Right kidney (tissue), 1 donor: ENCODE data around the gene TLE4.

Experiments
- DNase-seq: peaks from one replicate; pipeline ENCODE4 v3.0.0-alpha.2; 2016

Gene TLE4

DNA sequence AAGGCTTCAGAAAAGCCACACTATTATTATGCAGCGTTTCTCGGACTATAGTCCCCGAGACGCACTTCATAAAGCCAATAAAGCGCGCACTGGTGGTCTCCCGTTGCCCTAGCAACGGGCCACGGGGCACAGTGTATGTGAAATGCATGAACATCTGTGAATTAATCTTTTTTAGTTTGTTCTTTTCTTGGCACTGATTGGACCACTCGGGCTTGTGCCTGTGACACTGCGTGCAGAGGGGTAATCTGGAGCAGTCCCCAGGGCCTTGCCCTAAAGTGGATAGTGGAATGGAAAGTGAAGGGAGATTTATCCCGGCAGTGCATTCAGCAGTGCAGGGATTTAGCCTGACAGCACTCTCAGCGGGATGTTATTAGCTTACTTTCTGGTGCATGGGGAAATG is 92.1 kb downstream of the TLE4 start:
- peak; percentile 23 for DNase-seq

DNA sequence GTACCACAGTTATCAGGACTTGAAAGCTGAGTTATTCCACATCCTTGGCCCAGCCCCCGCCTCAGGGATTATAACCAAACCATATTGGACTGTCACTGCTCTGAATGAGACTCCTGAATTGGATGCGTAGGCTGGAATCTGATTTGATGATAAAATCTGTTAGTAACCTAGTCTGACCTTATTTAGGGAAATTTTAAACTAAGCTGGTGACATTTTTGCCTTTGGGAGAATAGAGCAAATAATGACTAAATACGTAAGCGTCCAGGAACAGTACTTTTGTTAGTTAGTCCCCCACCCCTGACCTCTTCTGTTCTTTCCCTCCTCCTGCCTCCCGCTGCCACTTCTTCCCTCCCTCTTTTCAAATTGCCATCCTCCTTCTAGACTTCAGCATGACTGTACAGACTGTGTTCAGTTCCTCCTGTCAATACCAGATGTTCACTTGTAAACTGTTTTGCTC is 92.6 kb downstream of the TLE4 start:
- no peak for DNase-seq

DNA sequence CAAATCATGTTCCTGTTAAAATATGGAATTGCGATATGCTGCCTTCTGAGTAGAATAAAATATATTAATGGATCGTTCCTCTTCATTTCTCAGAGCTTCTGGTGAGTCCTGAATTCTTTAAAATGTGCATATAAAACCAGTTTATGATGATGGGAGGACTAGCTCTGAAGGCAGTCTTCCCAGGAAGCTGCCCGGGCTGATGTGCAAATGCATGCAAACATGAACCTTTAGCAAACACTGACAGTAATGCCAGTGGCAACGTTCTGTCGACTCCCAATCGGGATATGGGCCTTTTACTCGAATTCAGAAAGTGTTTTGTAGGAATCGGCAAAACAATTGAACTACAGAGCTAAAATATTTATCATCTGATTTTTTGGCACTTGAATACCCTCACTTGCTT is 93.6 kb downstream of the TLE4 start:
- DNase-seq = no peak

DNA sequence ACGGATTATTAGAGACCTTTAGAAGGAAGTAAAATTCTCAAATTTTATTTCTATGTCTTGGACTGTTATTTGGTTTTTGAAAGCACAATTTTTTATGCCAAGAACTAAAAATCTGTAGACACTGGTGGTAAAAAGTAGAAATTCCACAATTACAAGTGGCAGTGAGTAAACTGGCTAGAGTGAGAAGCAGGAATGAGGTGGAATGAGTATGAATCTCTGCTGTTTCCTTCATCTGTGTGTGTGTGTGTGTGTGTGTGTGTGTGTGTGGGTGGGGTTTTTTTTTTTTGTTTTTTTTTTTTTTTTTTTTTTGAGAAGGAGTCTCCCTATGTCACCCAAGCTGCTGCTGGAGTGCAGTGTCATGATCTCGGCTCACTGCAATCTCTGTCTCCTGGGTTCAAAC is 94.2 kb downstream of the TLE4 start:
- DNase-seq = no peak

DNA sequence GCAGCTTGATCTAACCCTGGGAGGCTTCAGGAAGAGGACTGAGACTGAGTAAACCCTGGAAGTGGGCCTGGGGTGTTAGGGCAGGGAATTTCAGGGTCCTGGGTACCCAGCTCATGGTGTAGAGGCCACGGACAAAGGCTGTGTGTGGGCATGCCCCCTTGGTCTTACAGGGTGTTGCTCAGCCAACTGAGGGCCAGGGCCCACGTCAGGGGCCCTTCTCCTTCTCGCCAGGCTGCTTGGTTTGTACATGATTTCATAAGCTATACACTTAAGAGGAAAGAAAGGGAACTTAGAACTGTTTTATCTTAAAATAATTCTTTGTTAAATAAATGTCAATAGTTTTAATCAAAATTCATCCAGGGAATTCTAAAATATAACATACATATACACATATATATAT is 95.4 kb downstream of the TLE4 start:
- no peak for DNase-seq

DNA sequence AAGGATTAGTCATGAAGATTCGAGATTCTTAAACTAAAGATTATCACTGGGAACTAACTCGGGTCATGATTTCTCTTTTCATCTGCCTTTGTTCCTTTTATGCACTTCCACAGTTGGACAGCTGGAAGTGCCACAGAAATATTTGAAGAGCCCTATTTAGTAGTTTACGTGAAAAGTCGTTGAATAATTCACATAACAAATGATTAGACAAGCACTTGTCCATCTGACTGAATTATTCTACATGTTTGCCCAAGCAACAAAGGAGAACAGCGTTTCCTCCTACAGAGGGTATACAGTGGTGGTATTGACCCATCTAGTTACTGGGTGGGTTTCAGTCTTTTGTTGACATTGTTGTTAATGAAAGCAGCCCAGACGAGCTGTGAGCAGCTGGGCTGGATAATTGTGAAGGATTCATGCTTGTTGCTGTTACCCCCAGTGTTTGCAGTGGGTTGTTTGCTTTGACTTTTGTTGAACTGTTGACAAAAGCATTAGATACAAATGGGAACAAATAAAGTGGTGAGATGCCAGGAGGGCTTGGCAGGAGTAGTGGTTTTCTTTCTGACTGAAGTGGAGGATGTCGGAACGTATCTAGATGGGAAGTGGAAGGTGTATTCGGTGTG is 96.2 kb downstream of the TLE4 start:
- DNase-seq = no peak

- no peak for DNase-seq
These were observed 97.2 kb downstream of the TLE4 start for GRCh38 chr9:79668956-79669355.

DNA sequence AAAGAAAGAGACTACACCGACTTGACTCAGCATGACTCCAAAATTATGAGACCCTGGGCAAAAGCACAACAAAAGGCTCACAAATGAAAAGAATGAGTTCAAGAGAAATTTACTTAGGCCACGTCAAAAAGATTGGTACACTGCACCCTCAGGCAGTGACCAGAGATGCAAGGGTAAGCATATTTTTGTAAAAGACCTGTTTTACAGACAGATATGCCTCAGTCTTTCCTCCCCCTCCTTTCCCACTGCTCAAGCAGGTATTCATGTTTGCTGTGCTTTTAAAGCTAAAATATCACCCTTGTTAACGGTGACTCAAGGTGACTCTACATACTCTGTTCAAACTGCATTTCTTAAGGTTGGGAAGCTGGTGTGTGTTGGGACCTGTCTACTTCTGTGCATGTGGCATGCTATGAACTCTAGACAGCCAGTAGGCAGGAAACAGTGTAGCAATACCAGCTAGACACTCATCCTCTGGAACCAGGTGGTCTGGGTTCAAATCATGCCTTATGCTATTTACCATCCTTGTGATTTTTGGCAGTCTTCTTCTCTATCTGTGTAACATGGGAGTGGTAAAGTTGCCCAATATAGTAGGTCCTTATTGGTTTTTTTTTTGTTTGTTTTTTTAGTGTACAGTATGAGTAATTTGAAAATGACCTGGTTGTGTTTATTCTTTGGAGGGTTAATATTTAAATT is 98.7 kb downstream of the TLE4 start:
- DNase-seq = no peak

DNA sequence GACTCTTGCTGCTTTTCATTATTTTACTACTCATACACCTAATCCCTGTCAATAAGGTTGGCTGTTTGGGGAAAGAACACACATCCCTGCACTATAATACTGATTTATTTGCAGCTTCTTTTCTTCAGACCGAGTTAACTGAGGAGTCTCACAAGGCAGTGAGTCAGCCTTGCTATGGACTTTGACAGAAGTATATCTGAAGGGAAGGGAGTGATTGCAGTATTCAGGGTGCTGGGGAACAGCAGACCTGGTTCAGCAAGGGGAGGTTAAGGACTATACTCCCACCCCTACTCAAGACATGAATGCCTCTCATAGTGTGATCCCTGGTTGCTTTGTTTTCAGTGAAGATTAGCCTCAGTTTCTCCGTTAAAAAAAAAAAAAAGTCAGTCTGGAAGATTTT is 99.8 kb downstream of the TLE4 start:
- no peak for DNase-seq

DNA sequence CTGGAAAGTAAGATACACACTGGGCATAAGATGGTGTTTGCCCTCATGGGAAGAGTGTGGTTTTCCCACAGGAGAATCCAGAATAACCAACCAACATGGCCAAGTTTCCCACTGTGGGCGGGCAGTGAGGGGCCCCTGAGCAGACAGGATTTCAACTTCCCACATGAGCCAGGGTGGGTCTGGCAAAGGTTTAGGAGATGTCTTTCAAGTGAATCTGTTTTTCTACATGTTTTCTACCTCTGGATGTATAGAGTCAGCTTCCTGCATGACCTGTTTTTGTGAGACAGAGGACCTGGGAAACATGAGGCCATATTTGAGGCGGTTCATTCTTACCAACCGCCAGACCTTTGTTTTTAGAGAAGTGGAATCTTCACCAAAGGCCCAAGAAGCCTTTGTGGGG is 100.5 kb downstream of the TLE4 start:
- DNase-seq = no peak

DNA sequence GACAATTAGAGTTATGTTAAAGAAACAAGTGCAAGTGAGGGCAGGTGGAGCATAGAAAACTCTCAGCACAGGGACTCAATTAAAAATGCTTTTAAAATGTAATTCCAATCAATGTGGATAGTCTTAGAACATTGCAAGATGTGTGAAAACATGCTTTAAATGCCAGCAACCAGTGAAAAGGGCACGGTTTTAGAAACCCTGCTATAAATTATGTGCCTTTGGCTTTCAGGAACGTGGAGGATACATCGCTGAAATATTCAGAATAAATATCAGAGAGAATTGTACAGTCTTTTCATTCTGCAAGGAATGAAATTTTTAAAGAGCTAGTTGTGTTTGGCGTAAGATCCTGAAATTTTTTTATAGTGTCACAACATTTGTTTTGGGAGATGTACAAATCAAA is 101.1 kb downstream of the TLE4 start:
- DNase-seq = no peak

- DNase-seq = no peak
These were observed 101.8 kb downstream of the TLE4 start for GRCh38 chr9:79673614-79674013.

DNA sequence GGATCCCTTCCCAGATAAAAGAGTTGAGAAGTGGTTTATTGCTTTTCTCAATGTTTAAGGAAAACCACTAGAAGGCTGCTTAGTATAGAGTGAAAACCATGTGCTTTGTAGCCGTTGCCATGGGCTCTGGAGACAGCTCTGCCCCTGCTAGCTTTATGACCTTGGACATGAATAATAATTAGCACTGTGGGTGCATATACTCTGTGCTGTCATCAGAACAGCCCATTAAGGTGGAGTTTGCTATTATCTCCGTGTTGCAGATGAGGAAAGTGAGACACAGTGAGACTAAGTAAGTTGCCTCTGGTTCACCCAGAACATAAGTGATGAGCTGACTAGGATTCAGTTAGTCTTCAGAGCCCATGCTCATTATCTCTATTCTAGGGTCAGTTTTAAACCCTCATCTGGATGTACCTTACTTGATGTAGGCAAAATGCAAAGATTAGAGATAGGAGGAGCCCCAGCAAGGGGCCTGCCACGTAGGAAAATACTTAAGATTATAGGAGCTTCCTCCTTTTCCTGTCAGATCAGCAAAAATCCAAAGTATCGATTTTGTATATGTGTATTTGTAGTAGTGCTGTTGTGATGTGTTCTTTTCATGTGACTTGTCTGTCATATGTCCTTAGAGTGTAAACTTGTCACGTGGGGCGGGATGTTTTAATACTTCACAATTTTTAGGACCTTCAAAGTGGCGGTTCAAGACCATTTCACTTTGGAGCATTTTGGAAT is 102.5 kb downstream of the TLE4 start:
- DNase-seq = no peak

GRCh38 chr9:79681576-79681975 is 109.8 kb downstream of the TLE4 start:
- DNase-seq = no peak

DNA sequence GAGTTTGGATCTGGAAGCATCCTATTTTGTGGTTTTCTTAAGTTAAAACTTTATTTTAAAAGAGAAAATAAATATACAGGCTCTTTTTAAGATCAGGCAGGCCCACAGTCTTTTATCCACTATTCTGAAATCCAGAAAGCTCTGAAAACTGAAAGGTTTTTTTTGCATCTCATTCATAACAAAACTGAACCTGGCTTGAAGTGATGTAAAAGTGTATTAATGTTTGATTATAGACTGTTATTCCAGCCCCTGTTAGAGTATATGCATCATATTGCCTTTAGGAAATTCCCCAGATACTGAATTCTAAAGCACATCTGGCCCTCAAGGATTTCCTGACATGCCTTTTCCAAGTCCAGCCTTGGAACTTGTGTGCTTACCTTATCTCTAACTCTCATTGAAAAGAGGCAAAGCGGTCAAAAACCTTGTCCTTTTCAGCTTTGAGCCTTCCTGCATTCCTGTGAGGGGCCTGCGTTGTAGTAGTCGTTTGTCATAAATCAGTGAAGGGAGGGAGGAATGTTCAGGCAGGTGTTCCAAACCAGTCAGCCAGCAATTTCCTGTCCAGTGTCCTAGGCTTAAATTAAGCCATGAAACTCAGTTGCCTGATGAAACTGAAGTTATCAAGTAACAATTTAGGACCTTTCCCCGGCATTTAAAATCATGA is 110.4 kb downstream of the TLE4 start:
- DNase-seq = no peak

DNA sequence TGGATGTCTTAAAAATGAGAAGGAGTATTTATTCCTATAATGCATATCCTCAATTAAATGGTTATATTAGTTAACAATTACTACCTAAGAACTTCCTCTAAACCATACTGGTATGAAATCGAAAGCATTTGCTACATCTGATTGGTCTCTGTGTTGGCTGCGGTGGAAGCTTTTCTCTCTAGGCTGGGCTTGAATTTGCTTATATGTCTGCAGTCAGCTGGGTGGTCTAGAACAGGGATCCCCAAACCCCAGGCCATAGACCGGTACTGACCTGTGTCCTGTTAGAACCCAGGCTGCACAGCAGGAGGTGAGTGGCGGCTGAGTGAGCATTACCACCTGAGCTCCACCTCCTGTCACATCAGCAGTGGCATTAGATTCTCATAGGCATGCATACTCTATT is 112.3 kb downstream of the TLE4 start:
- no peak for DNase-seq

- DNase-seq = no peak
These were observed 113.2 kb downstream of the TLE4 start for GRCh38 chr9:79684711-79685575.

- DNase-seq = no peak
These were observed 113.8 kb downstream of the TLE4 start for GRCh38 chr9:79685577-79685976.

GRCh38 chr9:79686381-79687130 is 114.8 kb downstream of the TLE4 start:
- DNase-seq = no peak

DNA sequence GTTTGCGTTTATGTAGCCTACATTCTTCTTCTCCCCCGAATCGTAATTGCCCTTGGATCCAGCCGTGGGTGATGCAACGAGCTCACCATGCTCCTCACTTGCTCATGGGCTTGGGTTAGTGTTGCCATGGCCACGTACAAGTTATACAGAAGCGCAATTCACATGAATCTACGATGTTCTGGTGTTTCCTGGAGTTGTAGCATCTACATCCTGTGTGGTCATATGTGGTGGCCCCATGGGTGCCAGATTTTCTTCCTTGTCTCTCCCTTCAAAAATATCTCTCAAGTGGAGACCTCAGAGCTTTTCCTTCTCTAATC is 115.3 kb downstream of the TLE4 start:
- no peak for DNase-seq

DNA sequence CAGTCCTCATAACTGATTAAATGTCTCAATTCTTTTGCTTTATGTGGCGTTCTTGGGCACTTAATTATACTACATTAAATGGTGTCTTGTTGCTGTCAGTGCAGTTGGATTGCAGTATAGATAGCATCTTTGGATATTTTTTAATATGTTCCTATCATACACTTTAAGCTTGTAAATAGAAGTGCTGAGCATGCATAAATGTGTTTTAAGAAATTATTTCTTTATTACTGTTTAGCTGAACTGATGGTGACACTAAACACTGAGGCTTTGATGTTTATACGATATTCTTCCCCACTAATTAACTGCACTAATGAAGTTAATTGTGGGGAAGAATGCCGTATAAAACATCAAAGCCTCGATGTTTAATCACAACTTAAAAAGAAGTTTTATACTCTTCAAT is 116.6 kb downstream of the TLE4 start:
- DNase-seq = no peak

- DNase-seq = no peak
These were observed 117.8 kb downstream of the TLE4 start for GRCh38 chr9:79689576-79689975.
